ENCODE measurements around the gene AATK. TPM values are rescaled to one million over a fixed set of nuclear protein-coding genes. Genes with fewer than 3 reads are reported as not detected.

AATK gene
- total and polyA plus RNA-seq, 2 donors, result 0.24 to 1.9 TPM

DNA sequence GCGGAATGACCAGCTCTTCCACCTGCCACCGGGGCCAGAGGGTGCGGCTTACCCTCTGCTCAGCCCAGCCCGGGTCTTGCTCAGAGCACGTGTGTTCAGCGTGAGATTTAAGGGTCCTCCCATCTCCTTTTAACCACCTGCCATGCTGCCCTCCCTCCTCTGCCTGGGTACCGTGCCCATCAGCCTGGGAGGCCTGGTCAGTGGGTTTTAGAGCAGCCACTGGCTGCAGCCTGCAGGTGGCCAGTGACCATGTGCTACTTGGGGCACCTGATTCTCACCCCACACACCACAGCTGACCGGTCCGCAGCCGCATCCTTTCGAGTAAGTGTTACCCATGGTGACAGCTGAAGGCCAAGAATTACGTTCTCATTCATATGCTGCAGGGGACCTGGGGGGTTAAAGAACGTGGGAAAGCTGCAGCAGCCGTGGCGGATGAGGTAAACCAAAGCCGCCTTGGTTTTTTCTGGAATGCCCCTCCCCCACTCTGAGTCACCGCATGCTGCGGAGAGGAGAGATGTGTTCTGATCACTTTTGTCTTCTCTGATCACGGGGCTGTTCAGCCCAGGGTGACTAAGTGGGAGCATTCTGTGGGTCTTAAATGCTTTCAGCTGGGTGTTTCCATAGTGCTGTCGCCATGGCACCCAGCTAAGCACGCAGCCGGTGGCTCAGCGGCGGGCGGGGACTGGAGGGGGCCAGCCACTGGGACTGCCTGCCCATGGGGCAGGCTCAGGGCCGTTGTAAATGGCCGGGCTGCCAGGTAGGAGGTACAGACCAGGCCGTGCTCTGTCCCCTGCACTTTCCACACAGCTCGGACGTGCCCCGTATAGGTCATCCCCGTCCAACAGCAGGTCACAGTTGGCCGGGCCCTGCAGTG, 71.3 kb downstream of the AATK start:
- Histone ChIP-seq H3K27me3 (ENCODE audit: control insufficient read depth in 2 of 2, insufficient read depth in 1 of 2, low read length in 1 of 2) (peaks cover 0 to 36% of the 10 kb centered on the region in 2 donors), H3K36me3 (ENCODE audit: control insufficient read depth in 2 of 2, insufficient read depth in 2 of 2, low read length in 1 of 2) (no peaks in the 10 kb centered on the region), H3K4me1 (ENCODE audit: control insufficient read depth in 2 of 2, insufficient read depth in 2 of 2, low read length in 2 of 2) (peaks cover 0 to 81% of the 10 kb centered on the region in 2 donors), H3K27ac (ENCODE audit: low read depth in 1 of 2, low read length in 1 of 2) (peak overlapping the region in 1 of 2 donors; percentile 73), H3K4me3 (ENCODE audit: low read length in 2 of 2) (no peak overlapping the region), H3K9me3 (ENCODE audit: control insufficient read depth in 2 of 2, insufficient read depth in 1 of 2, low read length in 1 of 2) (no peaks in the 10 kb centered on the region)
- peak; percentile 66 to 94 (median 82) for DNase-seq (ENCODE audit: low read depth in 6 of 9, low spot score in 9 of 9)
- whole genome bisulfite sequencing, result 74% methylated on average over 33 of the region's 33 CpGs

DNA sequence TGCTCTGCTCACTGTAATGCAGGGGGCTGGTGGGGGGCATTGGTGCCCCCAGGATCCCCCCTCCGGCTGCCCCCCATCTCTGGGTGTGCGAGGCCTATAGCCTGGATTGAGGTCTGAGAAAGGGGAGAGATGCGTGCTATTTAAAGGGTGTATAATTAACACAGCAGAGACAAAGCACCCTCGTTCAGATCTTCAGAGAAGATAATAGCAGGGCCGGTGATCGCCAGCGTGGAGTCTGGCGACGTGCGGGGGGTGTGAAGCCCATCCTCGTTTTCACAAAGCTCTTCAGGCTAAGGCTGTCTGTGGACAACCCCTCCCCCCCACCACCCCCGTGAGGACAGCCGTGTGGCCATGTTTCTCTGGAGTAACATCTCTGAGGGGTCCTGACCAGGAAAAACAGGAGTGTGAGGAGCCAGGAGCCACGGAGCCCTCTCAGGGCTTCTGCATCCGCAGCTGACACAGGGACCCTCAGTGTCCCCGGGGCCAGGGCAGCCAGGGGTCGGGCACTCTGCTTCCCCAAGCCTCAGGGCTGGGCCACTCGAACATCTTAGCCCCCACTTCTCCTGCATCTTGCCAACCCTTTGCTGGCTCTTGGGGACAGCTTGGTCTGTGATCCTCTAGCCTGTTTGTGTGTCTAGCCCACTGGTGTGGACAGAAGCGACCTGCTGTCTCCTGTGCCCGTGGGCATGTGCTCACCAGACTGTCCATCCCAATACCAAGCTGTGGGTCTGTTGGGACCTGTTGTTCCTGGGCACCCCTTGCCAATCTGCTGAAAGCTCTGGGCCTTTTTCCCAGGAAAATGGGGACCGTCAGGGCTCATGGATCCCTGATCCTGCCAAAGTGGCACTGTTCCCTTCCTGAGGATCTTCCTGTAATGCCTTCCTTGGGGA, 72.2 kb downstream of the AATK start:
- Histone ChIP-seq H3K27ac (ENCODE audit: low read depth in 1 of 2, low read length in 1 of 2) (peak overlapping the region in 1 of 2 donors; percentile 73), H3K4me1 (ENCODE audit: control insufficient read depth in 2 of 2, insufficient read depth in 2 of 2, low read length in 2 of 2) (peaks cover 7 to 90% of the 10 kb centered on the region in 2 donors)
- WGBS, result 86% methylated on average over 21 of the region's 21 CpGs

DNA sequence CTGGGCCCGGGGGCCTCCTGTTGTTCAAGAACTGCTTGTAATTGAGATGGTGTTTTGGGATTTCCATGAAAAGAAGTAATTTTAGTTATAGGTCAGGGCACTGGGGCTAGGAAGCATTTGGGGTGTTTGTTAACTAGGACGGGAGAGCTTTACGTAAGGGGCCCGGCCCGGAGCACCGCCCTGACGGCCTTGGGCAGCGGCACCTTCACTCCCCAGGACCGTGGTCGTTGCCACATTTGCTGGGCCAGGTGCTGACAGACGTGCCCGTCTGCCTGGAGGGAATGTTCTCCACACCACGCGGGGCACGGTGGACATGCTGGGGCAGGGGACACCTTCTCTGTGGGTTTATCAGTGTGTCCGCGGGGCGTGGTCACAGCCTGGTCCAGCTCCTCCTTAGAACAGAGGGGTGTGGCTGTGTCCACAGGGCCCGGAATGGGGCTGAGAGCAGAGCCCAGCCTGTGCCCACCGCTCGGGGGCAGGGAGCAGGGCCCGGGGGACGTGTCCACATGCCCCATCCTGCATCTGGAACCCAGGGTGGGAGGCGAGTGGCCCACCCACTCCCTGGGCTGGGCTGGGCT, 73.4 kb downstream of the AATK start:
- Histone ChIP-seq H3K4me1 (ENCODE audit: control insufficient read depth in 2 of 2, insufficient read depth in 2 of 2, low read length in 2 of 2) (peaks cover 7 to 92% of the 10 kb centered on the region in 2 donors), H3K27me3 (ENCODE audit: control insufficient read depth in 2 of 2, insufficient read depth in 1 of 2, low read length in 1 of 2) (peaks cover 0 to 30% of the 10 kb centered on the region in 2 donors), H3K4me3 (ENCODE audit: low read length in 2 of 2) (no peak overlapping the region), H3K27ac (ENCODE audit: low read depth in 1 of 2, low read length in 1 of 2) (no peak overlapping the region), H3K36me3 (ENCODE audit: control insufficient read depth in 2 of 2, insufficient read depth in 2 of 2, low read length in 1 of 2) (no peaks in the 10 kb centered on the region), H3K9me3 (ENCODE audit: control insufficient read depth in 2 of 2, insufficient read depth in 1 of 2, low read length in 1 of 2) (no peaks in the 10 kb centered on the region)
- 96% methylated on average over 24 of the region's 24 CpGs for WGBS
- DNase-seq (ENCODE audit: low read depth in 6 of 9, low spot score in 9 of 9), result no peak

More for the DNA sequence above, 72.2 kb downstream of the AATK start:
- peaks cover 0 to 36% of the 10 kb centered on the region in 2 donors for H3K27me3 ChIP-seq (ENCODE audit: control insufficient read depth in 2 of 2, insufficient read depth in 1 of 2, low read length in 1 of 2)
- H3K9me3 ChIP-seq (ENCODE audit: control insufficient read depth in 2 of 2, insufficient read depth in 1 of 2, low read length in 1 of 2), result no peaks in the 10 kb centered on the region
- H3K36me3 ChIP-seq (ENCODE audit: control insufficient read depth in 2 of 2, insufficient read depth in 2 of 2, low read length in 1 of 2), result no peaks in the 10 kb centered on the region
- DNase-seq (ENCODE audit: low read depth in 6 of 9, low spot score in 9 of 9), result no peak
- no peak overlapping the region for H3K4me3 ChIP-seq (ENCODE audit: low read length in 2 of 2)

- Histone ChIP-seq H3K27me3 (ENCODE audit: control insufficient read depth in 2 of 2, insufficient read depth in 1 of 2, low read length in 1 of 2) (peaks cover 0 to 26% of the 10 kb centered on the region in 2 donors), H3K9me3 (ENCODE audit: control insufficient read depth in 2 of 2, insufficient read depth in 1 of 2, low read length in 1 of 2) (no peaks in the 10 kb centered on the region), H3K27ac (ENCODE audit: low read depth in 1 of 2, low read length in 1 of 2) (no peak overlapping the region), H3K4me1 (ENCODE audit: control insufficient read depth in 2 of 2, insufficient read depth in 2 of 2, low read length in 2 of 2) (peaks cover 7 to 91% of the 10 kb centered on the region in 2 donors), H3K4me3 (ENCODE audit: low read length in 2 of 2) (no peak overlapping the region), H3K36me3 (ENCODE audit: control insufficient read depth in 2 of 2, insufficient read depth in 2 of 2, low read length in 1 of 2) (no peaks in the 10 kb centered on the region)
- peak in 1 of 9 donors; percentile 36 for DNase-seq (ENCODE audit: low read depth in 6 of 9, low spot score in 9 of 9)
- WGBS, result 93% methylated on average over 23 of the region's 23 CpGs
These were observed 74.1 kb downstream of the AATK start for GRCh38 chr17:81091774-81092517.

DNA sequence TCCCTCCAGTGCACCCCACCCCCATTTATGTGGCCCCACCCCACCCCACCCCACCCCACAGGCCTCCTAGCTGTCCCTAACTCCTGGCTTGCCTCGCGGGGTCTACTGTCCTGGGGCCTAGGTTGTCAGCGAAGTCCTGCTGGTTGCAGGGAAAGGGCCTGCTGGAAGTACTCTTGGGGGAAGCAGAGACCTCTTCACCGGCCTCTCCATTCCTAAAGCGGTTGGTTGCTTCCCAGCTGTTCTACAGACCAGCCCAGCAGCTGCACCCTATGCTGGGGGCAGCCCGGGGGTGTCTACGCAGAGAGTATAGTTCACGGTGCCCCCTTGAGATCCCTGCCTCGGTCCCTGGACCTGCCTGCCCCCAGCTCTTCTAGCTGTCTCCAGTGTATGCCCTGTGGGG, 74.9 kb downstream of the AATK start:
- Histone ChIP-seq H3K27ac (ENCODE audit: low read depth in 1 of 2, low read length in 1 of 2) (no peak overlapping the region), H3K27me3 (ENCODE audit: control insufficient read depth in 2 of 2, insufficient read depth in 1 of 2, low read length in 1 of 2) (peaks cover 0 to 18% of the 10 kb centered on the region in 2 donors), H3K36me3 (ENCODE audit: control insufficient read depth in 2 of 2, insufficient read depth in 2 of 2, low read length in 1 of 2) (no peaks in the 10 kb centered on the region), H3K4me1 (ENCODE audit: control insufficient read depth in 2 of 2, insufficient read depth in 2 of 2, low read length in 2 of 2) (peaks cover 7 to 86% of the 10 kb centered on the region in 2 donors), H3K9me3 (ENCODE audit: control insufficient read depth in 2 of 2, insufficient read depth in 1 of 2, low read length in 1 of 2) (no peaks in the 10 kb centered on the region), H3K4me3 (ENCODE audit: low read length in 2 of 2) (no peak overlapping the region)
- WGBS, result 95% methylated on average over 9 of the region's 9 CpGs
- no peak for DNase-seq (ENCODE audit: low read depth in 6 of 9, low spot score in 9 of 9)

DNA sequence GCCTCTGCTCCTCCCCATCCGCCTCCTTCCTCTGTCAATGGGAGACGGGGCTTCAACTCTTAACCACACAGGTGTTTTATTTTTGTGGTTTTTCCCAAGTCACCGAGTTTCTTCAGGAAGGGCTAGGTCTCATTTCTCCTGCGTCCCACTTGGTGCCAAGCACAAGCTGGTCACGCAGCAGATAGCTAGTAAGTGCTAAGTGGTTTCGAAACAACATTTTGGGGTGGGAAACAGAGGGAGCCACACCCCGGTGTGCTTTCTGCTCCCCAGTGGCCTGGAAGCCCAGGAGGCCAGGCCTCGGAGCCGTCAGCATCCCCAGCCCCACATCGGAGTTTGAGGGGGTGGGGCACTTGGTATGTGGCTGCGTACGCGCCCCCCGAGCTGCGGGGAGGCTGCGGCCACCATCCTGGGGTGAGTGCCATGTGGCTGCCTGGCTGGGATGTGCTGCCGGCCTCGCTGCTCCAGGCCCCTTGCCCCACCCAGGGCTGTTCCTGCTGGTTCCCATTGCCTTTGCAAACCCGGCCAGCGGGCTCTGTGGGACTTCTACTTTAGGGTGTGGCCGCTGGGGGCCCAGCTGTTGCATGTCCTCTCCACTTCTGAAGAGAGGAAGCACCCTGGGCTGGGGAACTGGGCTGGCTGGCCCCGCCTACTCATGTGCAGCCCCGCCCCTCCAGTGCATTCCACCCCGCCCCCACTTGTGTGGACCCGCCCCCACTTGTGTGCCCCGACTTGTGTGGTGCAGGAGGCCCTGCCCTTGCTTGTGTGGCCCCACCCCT, 75.5 kb downstream of the AATK start:
- H3K4me3 ChIP-seq (ENCODE audit: low read length in 2 of 2), result no peak overlapping the region
- no peaks in the 10 kb centered on the region for H3K9me3 ChIP-seq (ENCODE audit: control insufficient read depth in 2 of 2, insufficient read depth in 1 of 2, low read length in 1 of 2)
- DNase-seq (ENCODE audit: low read depth in 6 of 9, low spot score in 9 of 9), result peak in 4 of 9 donors; percentile 42 to 77 (median 62)
- WGBS, result 87% methylated on average over 26 of the region's 26 CpGs
- H3K27me3 ChIP-seq (ENCODE audit: control insufficient read depth in 2 of 2, insufficient read depth in 1 of 2, low read length in 1 of 2), result peaks cover 0 to 12% of the 10 kb centered on the region in 2 donors
- H3K27ac ChIP-seq (ENCODE audit: low read depth in 1 of 2, low read length in 1 of 2), result no peak overlapping the region
- H3K4me1 ChIP-seq (ENCODE audit: control insufficient read depth in 2 of 2, insufficient read depth in 2 of 2, low read length in 2 of 2), result peaks cover 7 to 80% of the 10 kb centered on the region in 2 donors
- H3K36me3 ChIP-seq (ENCODE audit: control insufficient read depth in 2 of 2, insufficient read depth in 2 of 2, low read length in 1 of 2), result no peaks in the 10 kb centered on the region

GRCh38 chr17:81086789-81087551, 79.1 kb downstream of the AATK start:
- DNase-seq (ENCODE audit: low read depth in 6 of 9, low spot score in 9 of 9), result no peak

More at GRCh38 chr17:81086789-81087551, 79.1 kb downstream of the AATK start:
- no peaks in the 10 kb centered on the region for H3K9me3 ChIP-seq (ENCODE audit: control insufficient read depth in 2 of 2, insufficient read depth in 1 of 2, low read length in 1 of 2)
- 92% methylated on average over 32 of the region's 32 CpGs for WGBS
- H3K27me3 ChIP-seq (ENCODE audit: control insufficient read depth in 2 of 2, insufficient read depth in 1 of 2, low read length in 1 of 2), result no peaks in the 10 kb centered on the region
- no peak overlapping the region for H3K27ac ChIP-seq (ENCODE audit: low read depth in 1 of 2, low read length in 1 of 2)
- H3K4me1 ChIP-seq (ENCODE audit: control insufficient read depth in 2 of 2, insufficient read depth in 2 of 2, low read length in 2 of 2), result peaks cover 7 to 60% of the 10 kb centered on the region in 2 donors
- no peaks in the 10 kb centered on the region for H3K36me3 ChIP-seq (ENCODE audit: control insufficient read depth in 2 of 2, insufficient read depth in 2 of 2, low read length in 1 of 2)
- H3K4me3 ChIP-seq (ENCODE audit: low read length in 2 of 2), result no peak overlapping the region

Measured in thymus (tissue), 11 donors.